ENCODE results near the gene F2R. TPM values are rescaled to one million over a fixed set of nuclear protein-coding genes. Genes with fewer than 3 reads are reported as not detected.

The F2R gene
- total and polyA plus RNA-seq, 10 donors = 4.7 to 128 (median 70.8) TPM

- no peak for DNase-seq
- Histone ChIP-seq H3K27ac (no peak overlapping the region), H3K4me3 (no peak overlapping the region), H3K9me3 (no peaks in the 10 kb centered on the region), H3K4me1 (peaks cover 0 to 6% (median 2%) of the 10 kb centered on the region in 6 donors), H3K36me3 (no peaks in the 10 kb centered on the region), H3K27me3 (replicated peaks in 1 of 7) (no peaks in the 10 kb centered on the region)
- intact Hi-C loops (cut with DNase I; ENCODE audit: low total_unique reads) = no loop called here
- no peak for TF ChIP-seq POLR2A (IDR thresholded peaks at IDR 0.05)
- TF ChIP-seq, protein P1, sequence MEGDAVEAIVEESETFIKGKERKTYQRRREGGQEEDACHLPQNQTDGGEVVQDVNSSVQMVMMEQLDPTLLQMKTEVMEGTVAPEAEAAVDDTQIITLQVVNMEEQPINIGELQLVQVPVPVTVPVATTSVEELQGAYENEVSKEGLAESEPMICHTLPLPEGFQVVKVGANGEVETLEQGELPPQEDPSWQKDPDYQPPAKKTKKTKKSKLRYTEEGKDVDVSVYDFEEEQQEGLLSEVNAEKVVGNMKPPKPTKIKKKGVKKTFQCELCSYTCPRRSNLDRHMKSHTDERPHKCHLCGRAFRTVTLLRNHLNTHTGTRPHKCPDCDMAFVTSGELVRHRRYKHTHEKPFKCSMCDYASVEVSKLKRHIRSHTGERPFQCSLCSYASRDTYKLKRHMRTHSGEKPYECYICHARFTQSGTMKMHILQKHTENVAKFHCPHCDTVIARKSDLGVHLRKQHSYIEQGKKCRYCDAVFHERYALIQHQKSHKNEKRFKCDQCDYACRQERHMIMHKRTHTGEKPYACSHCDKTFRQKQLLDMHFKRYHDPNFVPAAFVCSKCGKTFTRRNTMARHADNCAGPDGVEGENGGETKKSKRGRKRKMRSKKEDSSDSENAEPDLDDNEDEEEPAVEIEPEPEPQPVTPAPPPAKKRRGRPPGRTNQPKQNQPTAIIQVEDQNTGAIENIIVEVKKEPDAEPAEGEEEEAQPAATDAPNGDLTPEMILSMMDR (IDR thresholded peaks at IDR 0.05 in 8 of 11, conservative IDR thresholded peaks at IDR 0.05 in 3 of 11) = no peak
- no peak for TF ChIP-seq POLR2AphosphoS5 (IDR thresholded peaks at IDR 0.05)
- WGBS, 5 donors = 79 to 94% (median 82%) methylated on average over 2 of the region's 2 CpGs
Observed at GRCh38 chr5:76746677-76747076, 30.8 kb downstream of the F2R start.

DNA sequence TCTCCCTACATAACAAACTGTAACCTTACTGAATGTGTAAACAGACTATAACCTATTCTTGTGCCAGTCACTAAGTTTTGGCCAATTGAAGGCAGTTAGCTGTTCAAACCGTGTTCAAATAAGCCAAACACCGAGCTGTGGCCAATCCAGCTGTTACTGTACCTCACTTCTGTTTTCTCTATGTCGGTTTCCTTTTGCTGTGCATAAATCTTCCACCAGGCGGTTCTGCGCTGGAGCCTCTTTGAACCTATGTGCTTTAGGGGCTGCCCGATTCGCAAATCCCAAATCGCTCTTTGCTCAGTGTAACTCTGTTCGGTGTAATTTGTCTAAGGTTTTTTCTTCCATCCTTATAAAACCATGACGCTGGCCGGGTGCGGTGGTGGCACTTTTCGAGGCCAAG lies 31.8 kb downstream of the F2R start:
- Histone ChIP-seq H3K36me3 (no peaks in the 10 kb centered on the region), H3K27me3 (replicated peaks in 1 of 7) (no peaks in the 10 kb centered on the region), H3K4me3 (no peak overlapping the region), H3K27ac (no peak overlapping the region), H3K4me1 (peaks cover 0 to 5% (median 0%) of the 10 kb centered on the region in 6 donors), H3K9me3 (no peaks in the 10 kb centered on the region)
- intact Hi-C loops (cut with DNase I; ENCODE audit: low total_unique reads) = no loop called here
- no peak for DNase-seq
- TF ChIP-seq, protein P1 (IDR thresholded peaks at IDR 0.05 in 8 of 11, conservative IDR thresholded peaks at IDR 0.05 in 3 of 11) = no peak
- TF ChIP-seq POLR2AphosphoS5 (IDR thresholded peaks at IDR 0.05) (no peak), POLR2A (IDR thresholded peaks at IDR 0.05) (no peak)
- 71 to 80% (median 76%) methylated on average over 13 of the region's 13 CpGs for WGBS, 5 donors

- peaks cover 0 to 5% (median 0%) of the 10 kb centered on the region in 6 donors for H3K4me1 ChIP-seq
- no peaks in the 10 kb centered on the region for H3K36me3 ChIP-seq
- DNase-seq = no peak
- TF ChIP-seq POLR2AphosphoS5 (IDR thresholded peaks at IDR 0.05) (no peak), POLR2A (IDR thresholded peaks at IDR 0.05) (no peak)
- TF ChIP-seq, protein P1 (IDR thresholded peaks at IDR 0.05 in 8 of 11, conservative IDR thresholded peaks at IDR 0.05 in 3 of 11) = no peak
- H3K27me3 ChIP-seq (replicated peaks in 1 of 7) = no peaks in the 10 kb centered on the region
- intact Hi-C loops (cut with DNase I; ENCODE audit: low total_unique reads) = no loop called here
- no peaks in the 10 kb centered on the region for H3K9me3 ChIP-seq
- H3K4me3 ChIP-seq = no peak overlapping the region
- no peak overlapping the region for H3K27ac ChIP-seq
- WGBS, 5 donors = 85 to 94% (median 93%) methylated on average over 4 to 5 of the region's 5 CpGs
Observed at GRCh38 chr5:76751291-76751690, 35.4 kb downstream of the F2R start.

GRCh38 chr5:76754668-76755078 lies 38.7 kb downstream of the F2R start:
- no peaks in the 10 kb centered on the region for H3K27me3 ChIP-seq (replicated peaks in 1 of 7)
- no peaks in the 10 kb centered on the region for H3K36me3 ChIP-seq
- no peak overlapping the region for H3K4me3 ChIP-seq
- DNase-seq = no peak
- H3K9me3 ChIP-seq = no peaks in the 10 kb centered on the region
- intact Hi-C loops (cut with DNase I; ENCODE audit: low total_unique reads) = no loop called here
- TF ChIP-seq, protein P1 (IDR thresholded peaks at IDR 0.05 in 8 of 11, conservative IDR thresholded peaks at IDR 0.05 in 3 of 11) = no peak
- TF ChIP-seq POLR2A (IDR thresholded peaks at IDR 0.05) = no peak
- no peak for TF ChIP-seq POLR2AphosphoS5 (IDR thresholded peaks at IDR 0.05)
- no peaks in the 10 kb centered on the region for H3K4me1 ChIP-seq
- WGBS, 5 donors = 78 to 93% (median 84%) methylated on average over 3 of the region's 3 CpGs
- no peak overlapping the region for H3K27ac ChIP-seq
